Bronchial epithelial cell (primary cell): Measurements from ENCODE around the gene TBC1D8B. TPM values are rescaled to one million over a fixed set of nuclear protein-coding genes. Genes with fewer than 3 reads are reported as not detected.

Experiments
- DNase-seq: peaks from one replicate; pipeline ENCODE4 v3.0.0-alpha.2; 2010; ENCODE audit warnings: low read depth
- FAIRE-seq: peaks from 2 replicates; lab custom pipeline; 2011; peaks lifted over from hg19 to GRCh38; lab: Jason Lieb, UNC
- H3K27me3 ChIP-seq: 2 replicates; pipeline ENCODE4 v1.5.1; 2011; ENCODE audit warnings: low read length; ENCODE audit not compliant: control insufficient read depth, insufficient read depth
- H3K36me3 ChIP-seq: 2 replicates; pipeline ENCODE4 v1.5.1; 2011; ENCODE audit warnings: low read length; ENCODE audit not compliant: control insufficient read depth, insufficient read depth
- H3K4me3 ChIP-seq: 2 replicates; pipeline ENCODE4 v1.5.1; 2011; ENCODE audit warnings: mild to moderate bottlenecking, low read depth, low read length, control low read depth
- CTCF ChIP-seq: IDR thresholded peaks from 2 replicates; pipeline ENCODE4 v1.5.1; 2011; ENCODE audit warnings: mild to moderate bottlenecking, moderate library complexity, low read length, control low read depth, inconsistent platforms; ENCODE audit not compliant: insufficient read depth, severe bottlenecking
- total RNA-seq: library from RNA; depleted of rRNA; stranded (reverse); fragments of >200 nt; gene quantifications from 2 replicates; pipeline ENCODE4 v1.2.1, GENCODE V29; 2014

The TBC1D8B gene
- total RNA-seq, 1 donor from 2014 or later = 2.6 TPM

- TF ChIP-seq CTCF = no peak
- Histone ChIP-seq H3K4me3 (no peak overlapping the region), H3K36me3 (no peaks in the 10 kb centered on the region), H3K27me3 (no peaks in the 10 kb centered on the region)
- DNase-seq = peak; percentile 37
- no peak for FAIRE-seq
Observed at GRCh38 chrX:106874075-106874474, 71.6 kb downstream of the TBC1D8B start.

- DNase-seq (no peak), FAIRE-seq (no peak)
- H3K36me3 ChIP-seq = no peaks in the 10 kb centered on the region
- no peaks in the 10 kb centered on the region for H3K27me3 ChIP-seq
- H3K4me3 ChIP-seq = no peak overlapping the region
- TF ChIP-seq CTCF = no peak
Observed at GRCh38 chrX:106875151-106875550, 72.7 kb downstream of the TBC1D8B start.

GRCh38 chrX:106889468-106889867 is 87.0 kb downstream of the TBC1D8B start:
- no peak for TF ChIP-seq CTCF
- Histone ChIP-seq H3K4me3 (no peak overlapping the region), H3K36me3 (no peaks in the 10 kb centered on the region), H3K27me3 (no peaks in the 10 kb centered on the region)
- DNase-seq = no peak
- FAIRE-seq = no peak

GRCh38 chrX:106891762-106892460 is 89.4 kb downstream of the TBC1D8B start:
- peak; percentile 45 for DNase-seq
- TF ChIP-seq CTCF = no peak
- H3K4me3 ChIP-seq = no peak overlapping the region
- H3K27me3 ChIP-seq = no peaks in the 10 kb centered on the region
- no peaks in the 10 kb centered on the region for H3K36me3 ChIP-seq
- FAIRE-seq = peak; percentile 64

GRCh38 chrX:106894392-106894909 is 92.0 kb downstream of the TBC1D8B start:
- TF ChIP-seq CTCF = peak; percentile 78
- FAIRE-seq (no peak), DNase-seq (peak; percentile 51)
- Histone ChIP-seq H3K27me3 (no peaks in the 10 kb centered on the region), H3K4me3 (no peak overlapping the region), H3K36me3 (no peaks in the 10 kb centered on the region)
